ENCODE data around the gene TTC33. TPM values are rescaled to one million over a fixed set of nuclear protein-coding genes. Genes with fewer than 3 reads are reported as not detected.

The TTC33 gene
- polyA plus RNA-seq, 1 of the 3 experiments (the other 2 are of a cell fraction), result 2.2 TPM

- WGBS (ENCODE audit: low lambda C conversion rate), result 5% methylated on average over 4 of the region's 4 CpGs
- POLR2A ChIA-PET, result no interaction called here
- 0 out of 2 replicates have a peak overlapping the region, but pooled peaks have one; percentile 20 for H3K4me2 ChIP-seq
- no peak overlapping the region for H3K9ac ChIP-seq
- CTCF ChIA-PET, result no interaction called here
- TF ChIP-seq USF1 (IDR thresholded peaks at IDR 0.05; ENCODE audit: borderline replicate concordance, low read depth), result no peak
- no peak for TF ChIP-seq PBX3 (IDR thresholded peaks at IDR 0.05)
- no peak for TF ChIP-seq RFX5 (IDR thresholded peaks at IDR 0.05; ENCODE audit: low read length)
- no peak for TF ChIP-seq RXRA (IDR thresholded peaks at IDR 0.05; ENCODE audit: borderline replicate concordance, low read depth)
- no peak for TF ChIP-seq FOSL2 (IDR thresholded peaks at IDR 0.05; ENCODE audit: borderline replicate concordance, low read depth)
- TF ChIP-seq CHD2 (IDR thresholded peaks at IDR 0.05; ENCODE audit: low read length, partially characterized antibody), result no peak
- TF ChIP-seq RCOR1 (IDR thresholded peaks at IDR 0.05; ENCODE audit: low read length), result no peak
- TF ChIP-seq USF2 (IDR thresholded peaks at IDR 0.05; ENCODE audit: borderline replicate concordance, low read depth, low read length), result no peak
- no peak for TF ChIP-seq REST (IDR thresholded peaks at IDR 0.05; ENCODE audit: low read depth, low read length)
- no peak for TF ChIP-seq NRF1 (IDR thresholded peaks at IDR 0.05; ENCODE audit: low read depth, low read length)
- no peak for TF ChIP-seq JUND (IDR thresholded peaks at IDR 0.05)
- no peak for TF ChIP-seq FOXJ3 (CRISPR knock-in tag; IDR thresholded peaks at IDR 0.05)
- H3K4me1 ChIP-seq (ENCODE audit: control insufficient read depth in 1 of 2, insufficient read depth in 2 of 2, low read depth in 1 of 2, low read length in 1 of 2), result no peaks in the 10 kb centered on the region
- H3K36me3 ChIP-seq (replicated peaks in 1 of 2; ENCODE audit: control insufficient read depth in 1 of 2, insufficient read depth in 2 of 2, low read length in 1 of 2), result no peaks in the 10 kb centered on the region
- no peaks in the 10 kb centered on the region for H3F3A ChIP-seq (replicated peaks; ENCODE audit: insufficient read depth)
- no peaks in the 10 kb centered on the region for H3K27me3 ChIP-seq (ENCODE audit: insufficient read depth)
- H2AFZ ChIP-seq (ENCODE audit: low read depth), result no peak overlapping the region
- 0 out of 2 replicates have a peak, but pooled peaks cover 7% of the 10 kb centered on the region for H3K9me3 ChIP-seq
- H3K79me2 ChIP-seq (ENCODE audit: insufficient read depth), result no peaks in the 10 kb centered on the region
- 0 out of 2 replicates have a peak, but pooled peaks cover 3% of the 10 kb centered on the region for H3K9me2 ChIP-seq
- no peak overlapping the region for H3K4me3 ChIP-seq (ENCODE audit: low read depth in 2 of 2, low read length in 1 of 2)
- H3K27ac ChIP-seq (ENCODE audit: low read depth in 2 of 2, low read length in 1 of 2), result no peak overlapping the region
- no peak for DNase-seq
- no peaks in the 10 kb centered on the region for H4K20me1 ChIP-seq (ENCODE audit: insufficient read depth)
Observed at GRCh38 chr5:40464511-40464910, 291.2 kb downstream of the TTC33 start.

Small RNAs within 50 kb of the gene (small RNA-seq; reads per million reads assigned to genes)
- 0 reads per million in 7 experiments for gene RF00092
- gene RF00191, result 0 reads per million in 7 experiments

Other genes with a start within 250 kb of the TTC33 start
- 0.06 TPM in 1 of 2 replicates, not detected in the other for gene PTGER4, start 76.0 kb downstream of the TTC33 start, polyA plus RNA-seq (2012; rRNA removed)
- gene PRKAA1, start 42.4 kb upstream of the TTC33 start, polyA plus RNA-seq (2012; rRNA removed), result 23.2 and 34.4 TPM in 2 replicates
- 297 and 465 TPM in 2 replicates for gene RPL37, start 79.3 kb upstream of the TTC33 start, polyA plus RNA-seq (2012; rRNA removed)
- 0.03 TPM in 2 replicates for gene CARD6, start 85.4 kb upstream of the TTC33 start, polyA plus RNA-seq (2012; rRNA removed)
- gene C7, start 153.5 kb upstream of the TTC33 start, polyA plus RNA-seq (2012; rRNA removed), result 11.1 and 38.1 TPM in 2 replicates

All from SK-N-SH (cell line).